Measurements from ENCODE around the gene CDKL1.

CDKL1 gene

DNA sequence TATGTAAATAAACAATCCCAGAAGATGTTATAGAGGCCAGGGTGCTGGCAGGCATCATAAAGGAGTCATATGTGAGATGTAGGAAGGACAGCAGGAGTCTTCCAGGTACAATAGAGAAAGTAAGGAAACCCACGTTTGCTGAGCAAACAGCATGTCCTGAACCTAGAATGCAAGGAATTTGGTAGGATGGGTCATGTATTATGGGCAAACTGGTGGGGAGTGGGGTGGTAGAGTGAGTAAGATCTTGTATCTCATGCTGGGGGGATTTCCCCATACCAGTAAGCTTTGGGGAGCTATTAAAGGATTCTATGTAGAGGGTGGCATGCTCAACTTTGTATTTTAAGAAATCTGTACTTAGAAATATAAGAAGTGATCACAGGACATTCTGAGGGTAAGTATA lies 41.0 kb downstream of the CDKL1 start:
- no peak for DNase-seq

DNA sequence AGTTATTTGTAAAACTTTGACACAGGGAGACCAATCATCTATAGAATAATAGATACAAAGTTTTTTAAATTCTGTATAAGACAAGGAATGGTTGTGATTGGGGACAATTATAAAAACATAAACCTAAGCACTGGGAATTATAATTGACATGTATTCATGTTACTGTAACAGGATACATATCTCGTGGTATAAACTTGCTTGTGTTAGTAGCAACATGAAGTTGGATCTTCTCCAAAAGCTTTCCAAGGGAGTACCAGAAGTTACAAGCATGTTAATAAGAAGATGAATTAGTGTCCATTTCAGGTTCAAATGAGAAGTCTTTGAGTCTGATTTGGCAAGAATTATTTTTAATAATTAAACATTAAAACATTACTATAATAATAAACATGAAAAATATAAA lies 42.2 kb downstream of the CDKL1 start:
- DNase-seq = no peak

DNA sequence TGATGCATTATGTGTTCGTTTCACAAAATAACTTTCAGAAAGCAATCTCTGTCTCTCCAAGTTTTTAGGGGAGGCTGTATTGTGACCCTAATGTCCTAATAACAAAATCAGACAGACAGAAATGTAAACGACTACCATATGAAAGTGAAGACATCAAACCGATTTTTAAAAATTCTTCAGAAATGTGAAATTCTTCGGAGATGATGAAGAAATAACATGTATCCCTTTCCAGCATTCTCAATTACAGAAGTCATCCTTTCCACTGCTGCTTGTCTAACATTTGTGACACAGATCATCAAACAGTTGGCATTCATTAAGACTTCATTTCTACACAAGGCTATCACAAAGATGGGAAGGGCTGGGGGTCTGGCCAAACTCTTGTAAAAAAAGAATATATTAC lies 43.6 kb downstream of the CDKL1 start:
- DNase-seq = no peak

DNA sequence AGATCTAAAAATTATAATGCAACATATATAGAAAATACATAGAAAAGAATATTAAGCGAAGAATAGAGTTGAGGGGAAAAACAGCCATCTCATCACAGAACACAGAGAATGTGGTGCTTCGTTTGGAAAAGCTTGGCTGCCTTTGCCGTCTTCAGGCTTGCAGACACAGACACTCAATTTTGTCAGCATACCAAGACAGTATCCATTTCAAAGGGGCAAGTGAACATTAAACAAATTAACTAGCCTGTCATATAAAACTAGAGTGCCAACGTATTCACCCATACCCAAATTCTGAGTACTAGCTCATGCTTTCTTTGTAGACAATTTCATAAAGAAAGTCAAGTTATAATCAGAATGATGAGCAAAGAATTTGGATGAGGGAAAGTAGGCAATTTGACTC lies 44.1 kb downstream of the CDKL1 start:
- DNase-seq = no peak

DNA sequence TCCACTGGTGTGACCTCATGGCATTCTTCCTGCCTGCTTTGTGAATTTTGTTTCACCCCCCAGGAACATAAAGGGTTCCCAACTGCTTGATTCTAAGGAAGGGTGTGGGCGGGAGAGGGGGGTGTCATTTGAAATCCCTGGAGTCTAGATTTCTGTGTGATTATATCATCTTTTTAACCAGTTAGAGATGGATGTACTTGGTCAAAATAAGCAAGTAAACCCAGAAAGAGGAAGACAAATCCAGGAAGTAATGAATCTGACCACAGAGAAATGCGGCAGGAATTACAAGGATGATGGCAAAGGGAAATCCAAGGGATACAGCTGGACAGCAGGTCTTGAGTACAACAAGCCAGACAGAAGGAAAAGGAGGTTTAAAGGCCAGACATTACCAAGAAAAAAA lies 45.7 kb downstream of the CDKL1 start:
- DNase-seq = no peak

DNA sequence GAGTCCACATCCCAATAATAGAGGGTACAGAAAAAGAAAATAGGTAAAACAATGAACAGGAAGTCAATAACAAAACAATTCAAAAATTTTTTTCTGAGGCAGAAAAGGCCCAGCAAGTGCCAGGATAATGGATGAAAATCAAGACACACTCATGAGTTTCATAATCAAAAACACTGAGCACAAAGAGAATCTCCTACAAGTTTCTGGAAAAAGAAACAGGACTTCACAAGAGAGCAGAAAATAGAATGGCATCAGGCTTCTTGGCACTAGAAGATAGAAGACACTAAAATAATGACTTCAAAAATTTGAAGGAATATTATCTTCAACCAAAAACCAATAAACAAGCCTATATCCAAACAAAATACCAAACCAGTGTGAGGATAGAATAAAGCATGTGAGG lies 47.7 kb downstream of the CDKL1 start:
- DNase-seq = no peak

DNA sequence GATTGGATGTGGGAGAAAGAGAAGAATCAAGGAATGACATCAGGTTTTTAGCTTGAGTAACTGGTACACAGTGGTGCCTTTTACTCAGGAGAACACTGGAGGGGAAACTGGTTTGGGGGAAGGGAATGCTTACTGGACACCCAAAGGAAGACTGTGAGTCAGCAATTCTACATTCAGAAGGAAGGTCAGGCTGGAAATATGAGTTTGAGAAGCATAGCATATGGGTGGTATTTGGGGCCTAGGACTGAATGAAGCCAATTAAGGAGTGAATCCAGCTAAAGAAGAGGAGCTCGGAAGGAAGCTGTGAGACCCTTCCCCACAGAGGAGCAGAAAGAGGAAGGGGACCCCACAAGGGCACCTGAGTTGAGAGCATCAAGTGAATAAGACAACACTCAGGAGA lies 49.2 kb downstream of the CDKL1 start:
- no peak for DNase-seq

DNA sequence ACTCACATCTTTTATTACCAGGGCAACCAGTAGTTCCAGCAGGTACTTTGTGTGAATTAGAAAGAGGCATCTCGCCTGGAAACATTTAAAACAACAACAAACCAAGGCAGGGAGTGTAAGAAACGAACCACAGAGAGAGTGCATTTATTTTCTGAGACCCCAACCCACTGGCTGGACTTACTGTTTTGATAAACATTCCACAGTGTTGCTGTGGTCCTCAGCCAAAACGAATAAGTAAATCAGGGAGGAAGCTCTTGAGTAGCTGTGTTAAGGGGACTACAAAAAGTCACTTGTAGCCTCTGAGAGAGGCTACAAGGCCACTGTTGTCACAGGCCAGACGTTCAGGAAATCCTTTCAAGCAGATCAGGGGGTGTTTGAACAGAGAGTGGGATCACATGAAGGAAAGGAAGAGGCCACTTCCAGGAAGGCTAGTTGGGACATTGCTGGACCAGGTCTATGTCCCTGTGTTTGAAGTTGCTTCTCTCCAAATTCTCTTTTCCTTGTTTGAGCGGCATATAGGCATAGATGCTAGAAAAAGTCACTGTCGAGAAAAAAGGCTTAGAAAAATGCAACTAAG lies 50.7 kb downstream of the CDKL1 start:
- DNase-seq = no peak

DNA sequence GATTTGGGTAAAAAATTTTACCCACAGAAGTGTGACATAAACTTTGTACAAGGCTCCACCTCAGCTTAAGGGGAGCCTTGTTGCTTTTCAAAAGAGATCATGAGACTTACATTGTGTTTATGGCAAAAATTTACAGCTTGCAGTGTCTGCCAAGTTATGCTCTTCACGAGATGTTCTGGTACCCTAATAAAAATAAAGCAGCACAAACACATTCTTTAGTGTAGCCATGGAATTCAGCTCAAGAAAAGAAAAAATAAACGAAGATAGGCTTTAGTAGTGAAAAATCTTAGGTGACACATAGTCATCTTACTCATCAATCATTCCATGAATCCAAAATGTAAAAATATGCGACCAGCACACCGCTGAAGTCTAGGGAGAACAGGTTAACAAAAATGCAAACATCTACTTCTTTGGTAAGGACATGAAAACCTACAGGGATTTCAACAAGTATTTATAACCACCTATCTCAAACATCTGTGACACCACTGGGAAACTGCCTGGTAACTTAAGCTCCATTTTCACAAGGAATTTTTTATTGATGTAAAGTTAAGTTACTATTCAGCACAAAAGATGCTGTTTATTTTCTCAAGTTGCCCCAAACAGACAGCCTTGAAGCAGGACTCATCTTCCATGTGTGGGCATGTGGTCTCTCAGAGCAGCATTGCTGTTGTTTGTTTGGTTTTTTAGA lies 51.7 kb downstream of the CDKL1 start:
- DNase-seq = no peak

DNA sequence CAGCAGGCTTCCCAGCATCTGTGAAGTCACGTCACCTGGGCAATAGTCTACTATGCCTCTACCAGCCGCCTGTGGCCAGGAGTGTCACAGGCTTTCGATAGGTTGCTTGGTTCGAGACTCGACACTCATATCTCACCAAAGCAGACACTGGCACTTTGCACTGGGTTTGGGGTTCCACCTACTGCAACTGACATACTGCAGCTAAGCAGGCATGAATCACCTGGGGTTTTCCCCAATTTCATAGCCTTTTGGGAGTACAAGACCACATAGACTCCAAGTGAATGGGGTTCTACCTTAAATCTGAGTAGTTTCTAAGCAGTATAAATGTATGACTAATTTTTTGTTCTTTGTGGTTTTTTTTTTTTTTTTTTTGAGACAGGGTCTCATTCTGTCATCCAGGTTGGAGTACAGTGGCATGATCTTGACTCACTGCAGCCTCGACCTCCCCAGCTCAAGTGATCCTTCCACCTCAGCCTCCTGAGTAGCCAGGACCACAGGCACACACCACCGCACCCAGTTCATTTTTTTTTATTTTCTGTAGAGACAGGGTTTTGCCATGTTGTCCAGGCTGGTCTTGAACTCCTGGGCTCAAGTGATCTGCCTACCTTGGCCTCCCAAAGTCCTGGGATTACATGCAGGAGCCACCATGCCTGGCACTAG lies 52.4 kb downstream of the CDKL1 start:
- DNase-seq = peak; percentile 73 to 82

DNA sequence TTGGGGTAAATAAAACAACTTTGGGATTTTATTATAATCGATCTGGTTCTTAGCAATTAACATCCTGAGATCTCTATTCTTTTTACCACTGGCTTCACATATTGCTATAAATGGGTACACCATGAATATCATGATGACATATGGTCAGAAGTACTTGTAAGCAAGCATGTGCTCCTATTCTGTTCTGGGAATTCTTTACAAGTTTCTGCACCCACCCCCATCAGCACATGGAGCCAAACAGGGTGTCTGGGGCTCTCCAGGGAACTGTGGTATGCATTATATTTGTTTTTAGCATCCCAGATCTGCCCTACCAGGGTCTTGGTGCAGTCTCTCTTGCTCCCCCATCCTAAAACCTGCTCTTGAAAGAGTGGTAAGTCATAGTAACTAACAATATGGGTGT lies 53.2 kb downstream of the CDKL1 start:
- no peak for DNase-seq

DNA sequence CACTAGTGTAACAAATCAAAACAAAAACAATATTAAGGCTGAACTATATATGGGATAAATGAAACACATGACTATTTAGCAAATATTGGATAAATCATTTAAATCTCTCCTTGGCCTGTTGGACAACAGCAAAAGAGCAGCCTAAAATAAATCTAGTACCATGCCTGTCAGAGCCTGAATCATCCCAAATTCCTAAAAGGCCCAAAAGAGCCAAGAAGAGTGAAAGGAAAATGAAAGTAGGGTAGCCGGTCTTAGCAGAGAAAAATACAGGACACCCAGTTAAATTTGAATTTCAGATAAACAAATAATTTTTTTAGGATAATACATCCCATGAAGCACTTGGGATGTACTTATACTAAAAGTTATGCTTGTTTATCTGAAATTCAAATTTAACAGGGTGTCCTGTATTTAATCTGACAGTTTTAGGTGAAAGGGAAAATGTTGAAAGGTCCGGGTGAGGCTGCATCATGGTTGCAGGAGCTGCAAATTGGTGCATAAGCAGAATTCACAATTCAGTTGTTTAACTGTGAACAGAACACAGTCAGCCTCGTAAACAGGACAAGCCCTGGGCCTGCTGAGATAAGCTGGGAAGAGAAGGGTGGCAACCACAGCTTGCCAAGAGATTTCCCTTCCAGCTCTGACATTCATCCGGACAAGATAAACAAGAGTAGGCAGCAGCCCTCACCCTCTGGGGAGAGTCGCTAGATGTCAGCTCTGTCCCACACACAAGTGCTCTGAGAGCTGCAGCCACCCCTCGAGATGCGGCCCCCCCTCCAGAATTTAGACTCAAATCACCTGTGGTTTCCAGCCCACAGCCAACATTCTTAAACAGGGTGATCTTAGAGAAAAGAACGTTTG lies 54.2 kb downstream of the CDKL1 start:
- DNase-seq = peak; percentile 34 to 51

DNA sequence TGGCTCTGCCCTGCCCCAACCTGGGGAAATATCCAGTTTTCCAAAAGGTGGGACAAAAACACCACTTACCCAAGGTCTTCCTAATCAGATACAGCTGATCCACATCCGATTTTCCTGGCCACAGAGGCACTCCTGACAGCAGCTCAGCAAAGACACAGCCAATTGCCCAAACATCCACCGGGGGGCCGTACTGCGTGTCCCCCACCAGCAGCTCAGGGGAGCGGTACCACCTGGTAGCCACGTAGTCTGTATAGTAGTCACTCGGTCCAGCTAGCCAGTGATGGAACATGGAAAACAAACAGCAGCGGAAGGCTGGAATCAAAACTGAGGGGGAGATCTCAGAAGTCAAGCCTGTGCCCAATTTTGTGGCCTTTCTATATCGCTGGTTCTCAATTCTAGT lies 55.7 kb downstream of the CDKL1 start:
- no peak for DNase-seq

DNA sequence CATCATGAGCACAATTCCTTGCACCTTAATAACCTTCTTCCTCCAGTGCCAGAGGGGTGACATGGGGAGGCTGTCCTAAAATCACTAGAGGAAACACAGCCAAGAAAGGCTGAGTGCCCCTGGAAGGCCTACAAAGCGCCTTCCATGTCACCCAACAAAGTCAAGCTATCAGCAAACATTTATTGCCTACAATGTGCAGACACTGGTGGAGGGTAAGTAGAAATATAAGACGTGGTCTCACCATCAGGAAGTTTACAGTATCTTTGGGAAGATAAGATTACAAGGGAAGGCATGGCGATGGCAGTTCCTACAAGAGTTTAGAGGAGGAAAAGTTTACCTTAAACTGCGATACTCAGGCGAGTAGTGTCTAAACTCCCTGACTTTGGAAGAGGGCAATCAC lies 56.6 kb downstream of the CDKL1 start:
- no peak for DNase-seq

DNA sequence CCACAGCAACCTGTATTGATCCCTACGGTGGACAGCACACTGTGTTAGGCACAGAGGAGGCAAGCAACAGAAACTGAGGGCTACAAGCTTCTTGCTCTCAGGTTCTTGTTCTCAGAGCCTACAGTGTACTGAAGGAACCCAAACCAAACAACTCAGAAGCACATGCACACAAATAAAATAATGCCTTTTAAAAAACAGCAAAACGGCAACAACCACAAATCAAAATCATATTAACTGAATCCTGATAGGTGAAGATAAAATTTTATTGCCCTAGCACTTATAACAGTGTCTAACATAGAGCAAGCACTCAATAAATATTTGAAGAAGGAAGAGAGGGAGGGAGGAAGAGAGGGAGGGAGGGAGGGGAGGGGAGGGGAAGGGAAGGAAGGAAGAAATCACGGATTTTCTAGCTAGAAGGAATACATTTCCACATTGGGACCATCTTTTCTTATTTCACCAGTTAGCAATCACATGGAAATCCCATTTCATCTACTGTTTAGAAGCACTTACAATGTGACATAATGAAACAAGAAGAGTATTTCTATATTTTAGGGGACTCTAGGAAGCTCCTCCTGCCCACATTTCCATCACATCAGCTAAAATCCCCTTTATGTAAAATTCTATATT lies 57.4 kb downstream of the CDKL1 start:
- no peak for DNase-seq

DNA sequence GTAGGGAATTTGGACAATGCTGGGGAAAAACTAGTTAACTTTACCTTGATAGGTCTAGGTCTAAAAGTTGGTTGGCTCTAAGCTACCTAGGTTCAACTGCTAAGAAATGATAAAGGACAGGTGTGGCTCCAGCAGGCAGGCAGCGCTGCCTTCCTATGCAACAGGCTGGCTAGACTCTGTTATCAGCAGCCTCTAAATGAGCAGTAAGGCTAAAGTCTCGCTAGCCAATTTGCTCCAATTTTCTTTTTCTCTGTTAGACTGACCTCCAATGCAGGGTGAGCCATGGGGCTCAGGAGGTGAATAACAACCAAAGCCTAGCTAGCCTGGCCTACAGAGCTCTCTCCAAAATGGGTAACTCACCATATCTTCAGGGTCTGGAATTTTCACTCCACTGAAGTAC lies 58.1 kb downstream of the CDKL1 start:
- DNase-seq = no peak

DNA sequence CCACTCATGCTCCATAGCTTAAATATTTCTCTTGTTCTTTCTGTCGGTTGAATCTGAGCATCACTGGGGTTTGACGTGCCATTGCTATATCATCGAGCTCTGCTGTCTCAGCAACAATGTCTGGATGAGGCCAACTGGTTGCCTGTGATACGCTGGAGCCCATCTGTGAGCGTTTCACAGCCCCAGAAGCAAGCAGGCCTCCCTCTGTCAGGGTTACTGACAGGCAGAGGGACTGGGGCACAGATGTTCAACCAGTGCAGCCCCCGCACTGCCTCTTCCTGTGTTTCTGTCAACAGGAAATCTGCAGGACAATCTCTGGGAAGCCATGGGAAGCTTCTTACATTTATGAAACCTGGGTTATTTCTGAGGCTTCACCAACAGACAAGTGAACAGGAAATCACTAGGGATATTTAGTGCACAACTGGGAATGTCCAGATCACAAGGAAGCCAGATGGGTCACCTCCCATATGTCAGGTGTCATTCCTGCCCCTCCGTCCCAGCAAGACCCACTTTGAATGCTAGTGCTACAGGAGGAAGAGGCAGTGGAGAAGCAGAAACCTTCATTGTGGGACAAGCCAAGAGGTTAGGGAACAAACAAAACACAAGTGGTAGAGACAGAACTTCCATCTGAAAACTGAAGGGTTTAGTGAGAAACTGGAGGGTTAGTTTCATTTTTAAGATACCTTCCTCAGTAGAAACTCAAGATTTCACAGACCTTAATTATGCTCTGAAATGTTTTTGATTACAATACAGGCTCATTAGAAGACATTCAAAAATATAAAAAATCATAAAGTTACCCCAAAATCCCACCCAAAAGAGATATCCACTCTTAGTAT lies 60.5 kb downstream of the CDKL1 start:
- DNase-seq = no peak

DNA sequence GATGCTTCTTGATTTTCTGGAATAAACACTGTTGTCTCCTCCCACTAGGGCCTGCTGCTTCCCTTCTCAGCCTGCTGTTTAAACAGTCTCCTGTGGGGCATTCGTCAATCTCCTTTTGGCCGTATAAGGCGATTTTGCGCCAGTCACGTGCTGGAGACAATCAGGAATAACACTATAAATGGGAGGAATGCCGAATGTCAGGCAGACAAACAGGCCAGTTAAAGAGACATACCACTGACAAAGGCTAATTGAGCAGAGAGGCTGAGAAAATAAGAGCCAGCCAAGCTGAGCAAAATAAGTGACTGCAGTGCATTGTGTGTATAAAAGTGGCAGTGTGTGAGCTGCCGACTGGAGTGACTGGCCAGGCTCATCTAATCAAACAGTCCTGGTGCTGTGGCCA lies 61.3 kb downstream of the CDKL1 start:
- no peak for DNase-seq

DNA sequence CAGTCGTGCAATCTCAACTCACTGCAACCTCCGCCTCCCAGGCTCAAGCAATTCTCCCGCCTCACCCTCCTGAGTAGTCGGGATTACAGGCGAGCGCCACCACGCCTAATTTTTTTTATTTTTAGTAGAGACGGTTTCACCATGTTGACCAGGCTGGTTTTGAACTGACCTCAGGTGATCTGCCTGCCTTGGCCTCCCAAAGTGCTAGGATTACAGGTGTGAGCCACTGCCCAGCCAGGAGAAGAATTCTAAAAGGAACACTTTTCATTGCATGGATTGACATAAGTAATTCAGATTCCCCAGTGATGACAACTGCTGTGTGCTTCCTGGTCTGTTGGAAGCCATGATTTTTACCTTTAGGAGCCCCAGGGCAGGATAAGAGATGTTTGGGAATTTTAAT lies 62.5 kb downstream of the CDKL1 start:
- no peak for DNase-seq

DNA sequence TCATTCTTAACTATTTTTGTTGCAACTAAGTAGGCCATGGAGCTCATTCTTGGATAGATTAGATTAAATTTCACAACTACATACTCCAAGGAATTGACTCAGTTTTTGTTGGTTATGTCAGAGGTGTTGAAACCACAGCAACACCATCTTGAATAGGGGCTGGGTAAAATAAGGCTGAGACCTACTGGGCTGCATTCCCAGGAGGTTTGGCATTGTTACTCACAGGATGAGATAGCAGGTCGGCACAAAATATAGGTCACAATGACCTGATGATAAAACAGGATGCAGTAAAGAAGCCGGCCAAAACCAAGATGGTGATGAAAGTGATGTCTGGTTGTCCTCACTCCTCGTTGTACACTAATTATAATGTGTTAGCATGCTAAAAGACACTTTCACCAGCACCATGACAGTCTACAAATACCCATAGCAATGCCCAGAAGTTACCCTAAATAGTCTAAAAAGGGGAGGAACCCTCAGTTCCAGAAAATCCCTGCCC lies 63.6 kb downstream of the CDKL1 start:
- no peak for DNase-seq

DNA sequence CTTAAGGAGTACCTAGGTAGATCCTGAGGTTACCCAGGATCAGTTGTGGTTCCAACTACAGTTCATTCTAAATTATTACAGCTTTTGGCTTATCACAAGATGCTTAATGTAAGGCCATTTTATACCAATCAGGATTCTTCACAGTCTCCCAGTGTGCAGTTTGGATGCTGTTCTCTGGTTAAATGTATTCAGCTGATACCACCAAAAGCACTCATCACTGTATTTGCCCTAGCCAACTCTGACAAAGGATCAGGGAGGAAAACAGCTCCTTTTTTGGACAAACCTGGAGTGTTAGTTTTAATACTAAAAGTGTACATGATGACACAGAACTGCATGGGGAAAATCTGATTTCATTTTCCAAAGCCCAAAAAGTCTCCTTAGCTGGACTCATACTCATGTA lies 65.1 kb downstream of the CDKL1 start:
- no peak for DNase-seq

DNA sequence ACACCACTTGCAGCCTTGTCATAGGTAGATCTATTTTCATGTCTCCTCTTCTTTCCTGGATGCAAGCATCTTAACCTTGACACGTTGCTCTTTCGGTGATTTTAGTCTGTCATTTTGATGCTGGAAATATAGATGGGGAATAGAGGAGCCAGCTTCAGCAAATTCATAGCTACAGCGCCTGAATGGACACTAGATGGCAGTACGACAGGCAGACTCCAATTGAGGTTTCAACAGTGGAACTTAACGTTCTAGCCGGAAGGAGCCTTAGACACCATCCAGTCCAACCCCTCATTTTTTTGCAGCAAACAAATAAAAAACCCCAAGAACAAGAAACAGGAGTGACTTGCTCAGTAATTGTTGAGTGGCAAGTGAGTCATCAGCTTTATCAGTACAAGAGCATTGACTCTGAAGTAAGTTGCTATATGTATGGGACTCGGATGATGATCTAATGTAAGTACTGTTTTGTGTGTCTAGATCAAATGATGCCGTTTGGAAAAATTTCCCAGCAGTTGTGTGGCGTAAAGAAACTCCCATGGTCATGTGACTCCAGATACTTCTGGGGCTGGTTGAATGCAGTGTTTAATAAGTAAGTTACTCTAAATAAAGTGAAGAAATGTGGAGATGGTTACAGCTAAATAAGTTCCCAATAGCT lies 75.5 kb downstream of the CDKL1 start:
- DNase-seq = peak; percentile 46 to 62

All from activated CD4-positive, alpha-beta T cell treated with anti-CD3 and anti-CD28 coated beads, Interleukin-2, amount 50 U/mL, for 48 hours (primary cell).